Stimulated activated CD4-positive, alpha-beta T cell treated with anti-CD3 and anti-CD28 coated beads, Interleukin-2, amount 100 ng/mL, for 48 hours (primary cell): ENCODE results near the gene PEAK1.

Source experiments
- DNase-seq, 2 donors: peaks; one replicate each; pipeline ENCODE4 v3.0.0-alpha.2; 2020

The PEAK1 gene

GRCh38 chr15:77083381-77084160 lies 336.3 kb downstream of the PEAK1 start:
- DNase-seq = peak; percentile 32 to 38

- no peak for DNase-seq
Measured at GRCh38 chr15:77081971-77082370, 337.9 kb downstream of the PEAK1 start.

GRCh38 chr15:77076323-77076915 lies 343.5 kb downstream of the PEAK1 start:
- DNase-seq = no peak

- no peak for DNase-seq
Measured at GRCh38 chr15:77075528-77075927, 344.4 kb downstream of the PEAK1 start.

- no peak for DNase-seq
Measured at GRCh38 chr15:77074350-77074749, 345.6 kb downstream of the PEAK1 start.

DNA sequence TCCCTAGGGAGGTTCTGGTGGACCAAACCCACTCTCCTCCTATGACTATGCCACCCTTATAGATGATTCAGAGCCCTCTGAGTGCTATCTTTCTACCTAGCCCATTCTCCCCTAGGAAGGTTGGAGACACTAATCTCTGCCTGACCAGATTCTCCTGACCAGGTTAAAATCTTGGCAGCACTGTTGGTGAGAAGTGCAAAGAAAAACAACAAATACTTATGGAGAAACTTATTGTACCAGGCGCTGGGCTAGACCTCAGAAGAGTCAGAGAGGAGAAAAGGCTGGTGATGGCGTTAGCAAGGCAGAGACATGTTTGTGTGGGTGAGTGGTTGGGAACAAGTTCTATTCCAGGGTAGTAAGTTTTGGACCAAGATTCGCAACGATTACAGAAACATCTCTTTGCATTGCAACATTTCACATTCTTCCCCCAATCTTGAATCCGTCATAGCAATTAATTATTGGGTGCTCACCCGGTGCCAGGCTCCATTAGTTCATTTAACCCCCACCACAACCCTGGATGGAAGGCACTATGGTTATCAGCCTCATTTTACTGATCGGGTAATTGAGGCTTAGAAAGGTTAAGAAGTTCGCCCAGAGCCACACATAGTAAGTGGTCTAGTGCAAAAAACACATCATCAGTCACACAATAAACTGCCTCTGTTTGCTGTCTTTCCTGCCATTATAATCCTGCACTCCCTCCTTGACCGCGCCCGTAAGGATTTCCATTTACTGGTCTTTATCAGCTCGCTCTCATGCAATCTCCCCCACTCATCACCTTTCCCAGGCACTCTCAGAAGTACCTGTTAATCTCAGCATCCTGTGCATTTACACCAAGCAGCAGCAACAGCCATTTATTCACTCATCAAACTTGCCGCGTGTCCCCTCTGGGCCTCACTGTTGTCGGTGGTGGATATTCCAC lies 348.3 kb downstream of the PEAK1 start:
- DNase-seq = no peak

DNA sequence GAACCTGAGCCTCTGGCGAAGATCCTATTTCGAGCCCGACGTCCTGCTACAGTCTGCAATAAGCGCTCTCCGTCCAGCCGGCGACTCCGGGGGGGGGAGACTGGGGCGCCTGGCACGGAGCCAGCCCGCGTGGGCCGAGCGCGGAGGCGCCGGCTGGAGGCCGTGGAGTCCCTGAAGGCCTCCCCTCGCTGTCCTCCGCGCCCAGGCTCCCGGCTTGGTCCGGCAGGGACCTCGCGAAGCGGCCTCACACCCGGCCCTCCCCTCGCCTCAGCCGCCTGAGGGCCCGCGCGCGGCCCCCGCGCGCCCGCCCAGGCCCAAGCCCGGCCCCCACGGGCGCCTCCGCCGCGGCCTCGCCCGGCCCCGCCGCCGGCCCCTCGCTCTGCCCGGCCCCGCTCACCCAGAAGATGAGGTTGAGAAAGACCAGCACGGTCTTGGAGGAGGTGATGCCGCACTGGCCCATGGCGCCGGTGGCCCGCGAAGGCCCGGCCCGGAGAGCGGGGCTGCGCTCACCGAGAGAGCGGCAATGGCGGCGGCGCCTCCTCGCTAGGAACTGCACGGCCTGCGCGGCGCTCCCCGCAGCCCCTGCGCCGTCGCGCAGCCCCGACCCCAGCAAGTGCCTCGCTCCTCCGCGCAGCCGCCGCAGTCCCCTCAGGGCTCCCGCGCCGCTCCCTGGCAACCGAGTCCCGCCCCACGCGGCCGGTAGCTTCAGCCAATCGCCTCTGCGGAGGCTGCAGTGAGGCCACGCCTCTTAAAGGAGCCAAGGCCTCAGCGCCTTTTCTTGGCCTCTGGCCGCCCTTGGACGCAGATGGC lies 349.2 kb downstream of the PEAK1 start, which contains the start of gene TSPAN3:
Gene TSPAN3 (minus strand): TSS at position 615 of the 810 bp plus-strand sequence. CDS start 155 bp downstream, at position 460.
- DNase-seq = peak; percentile 86 to 90

GRCh38 chr15:77070180-77070494 lies 349.8 kb downstream of the PEAK1 start:
- no peak for DNase-seq

GRCh38 chr15:77069521-77070121 lies 350.3 kb downstream of the PEAK1 start:
- no peak for DNase-seq

- DNase-seq = no peak
Measured at GRCh38 chr15:77068633-77069032, 351.3 kb downstream of the PEAK1 start.

- no peak for DNase-seq
Measured at GRCh38 chr15:77067691-77068367, 352.1 kb downstream of the PEAK1 start.

DNA sequence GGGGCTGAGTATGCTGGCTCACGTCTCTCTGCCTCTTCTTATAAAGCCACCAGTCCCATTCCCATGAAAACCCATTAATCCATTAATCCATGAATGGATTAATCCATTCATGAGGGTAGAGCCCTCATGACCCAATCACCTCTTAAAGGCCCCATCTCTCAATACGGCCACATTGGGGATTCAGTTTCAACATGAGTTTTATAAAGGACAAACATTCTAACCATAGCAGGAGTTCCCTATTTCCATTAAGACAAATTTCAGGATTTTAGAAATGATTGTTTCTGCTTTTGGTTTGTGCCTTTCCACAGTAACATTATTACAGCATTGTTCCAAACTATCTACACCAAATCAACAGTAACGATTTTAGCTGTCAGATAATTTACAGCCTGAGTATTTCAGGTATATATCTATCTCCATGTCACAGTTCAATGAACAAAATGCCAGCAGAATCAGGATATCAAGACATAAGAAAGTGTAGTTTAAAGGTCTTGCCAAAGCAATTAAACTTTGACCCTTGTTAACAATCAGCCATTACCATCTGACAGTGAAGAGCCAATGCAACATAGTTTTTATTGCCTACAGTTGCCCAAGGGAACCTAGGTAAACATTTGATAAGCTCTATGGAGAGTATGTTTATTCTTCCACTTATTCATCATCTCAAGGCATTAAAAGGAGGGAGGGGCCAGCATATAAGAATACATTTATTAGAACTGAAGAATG lies 352.8 kb downstream of the PEAK1 start:
- no peak for DNase-seq

DNA sequence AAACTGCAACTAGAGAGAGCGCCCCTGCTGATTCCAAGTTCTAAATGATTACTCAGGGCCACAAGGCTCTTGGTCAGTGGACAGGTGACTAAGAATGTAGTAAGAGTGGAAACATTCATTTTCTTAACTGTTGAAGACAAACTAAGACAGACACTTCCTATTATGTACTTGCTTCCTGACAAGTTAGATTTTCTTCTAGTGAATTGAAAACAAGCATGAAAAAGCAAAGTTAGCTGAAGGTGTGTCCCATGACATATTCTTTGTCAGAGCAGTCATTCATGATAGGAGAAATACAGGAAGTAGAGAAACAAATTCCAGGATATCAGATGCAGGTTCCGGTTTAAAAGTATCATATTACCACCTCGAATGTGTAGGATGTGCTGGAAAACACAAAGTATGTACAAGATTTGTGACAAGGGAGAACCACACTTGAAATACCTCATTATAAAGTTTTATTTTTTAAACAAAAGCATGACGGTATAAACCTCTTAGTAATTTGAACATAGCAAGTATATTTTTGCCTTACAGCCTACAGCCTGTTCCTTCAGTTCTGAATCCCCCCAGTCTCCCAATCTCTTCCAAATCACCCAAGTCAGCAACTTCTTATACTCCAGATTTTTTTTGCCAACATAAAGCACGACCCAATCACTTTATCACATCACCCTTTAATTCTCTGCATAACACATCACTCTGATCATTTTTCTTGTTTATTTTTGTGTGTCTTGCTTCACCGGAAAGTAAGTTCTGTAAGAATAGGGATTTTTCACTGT lies 355.2 kb downstream of the PEAK1 start:
- no peak for DNase-seq

GRCh38 chr15:77064063-77064462 lies 355.8 kb downstream of the PEAK1 start:
- no peak for DNase-seq

GRCh38 chr15:77063249-77063648 lies 356.7 kb downstream of the PEAK1 start:
- DNase-seq = no peak

- no peak for DNase-seq
Measured at GRCh38 chr15:77060546-77060945, 359.4 kb downstream of the PEAK1 start.

DNA sequence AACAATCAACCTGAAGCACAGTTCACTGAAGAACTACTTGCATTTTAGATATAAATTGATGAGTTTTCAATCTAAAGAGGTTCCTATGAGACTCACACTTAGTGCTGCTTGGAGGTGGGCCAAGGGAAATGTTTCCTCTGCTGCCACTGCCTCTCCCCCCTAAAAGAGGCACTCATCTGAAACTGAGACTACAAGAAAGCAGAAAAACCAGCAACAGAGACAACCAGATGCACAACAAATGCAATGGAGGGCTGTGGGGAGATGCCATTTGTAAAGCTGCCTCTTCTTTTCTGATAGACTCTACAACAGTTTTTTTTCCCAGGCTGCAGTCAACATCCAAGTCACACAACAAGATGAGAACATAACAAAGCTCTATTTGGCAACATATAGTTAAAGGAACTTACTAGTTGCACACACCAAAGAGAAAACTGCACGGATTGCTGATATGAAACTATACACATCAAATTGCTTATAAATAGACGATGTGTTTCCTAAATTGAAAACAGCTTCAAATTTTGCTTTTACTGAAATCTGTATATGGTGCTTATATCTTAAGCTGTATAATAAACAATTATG lies 360.0 kb downstream of the PEAK1 start:
- DNase-seq = no peak

DNA sequence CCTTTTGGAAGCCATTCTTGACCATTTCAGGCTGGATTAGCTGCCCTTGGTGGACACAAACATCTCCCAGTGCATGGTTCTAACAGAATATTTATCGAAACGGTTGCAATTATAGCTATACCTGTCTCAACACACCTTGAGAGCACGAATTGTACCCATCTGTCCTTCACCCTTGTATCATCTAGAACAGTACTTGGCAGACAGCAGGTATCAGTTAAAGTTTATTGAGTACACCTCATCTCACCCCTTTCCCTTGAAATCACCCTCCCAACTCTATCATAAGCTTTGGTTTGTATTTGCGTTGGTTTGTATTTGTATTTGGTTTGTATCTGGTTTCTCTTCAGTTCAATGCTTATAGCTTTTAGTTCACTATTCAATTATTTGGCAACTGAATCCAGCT lies 361.4 kb downstream of the PEAK1 start:
- DNase-seq = no peak

DNA sequence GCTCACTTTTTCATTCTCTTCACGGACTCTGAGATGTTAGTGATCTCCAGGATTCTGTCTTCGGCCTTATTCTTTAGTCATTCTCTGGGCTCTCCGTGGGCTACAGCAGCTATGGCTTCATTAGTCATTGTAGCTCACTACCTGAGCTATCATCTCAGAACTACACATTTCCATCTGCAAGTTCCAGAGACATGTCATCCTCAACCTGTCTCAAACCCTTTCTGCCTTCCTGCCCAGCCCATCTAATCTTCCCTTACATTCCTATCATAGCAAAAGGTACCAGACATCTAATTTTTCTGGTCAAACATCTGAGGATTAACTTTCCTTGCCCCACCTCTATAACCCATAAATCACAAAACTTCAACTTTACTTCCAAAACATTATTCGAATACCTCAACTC lies 362.2 kb downstream of the PEAK1 start:
- no peak for DNase-seq

- no peak for DNase-seq
Measured at GRCh38 chr15:77057072-77057471, 362.8 kb downstream of the PEAK1 start.
